ENCODE measurements around the gene TBC1D25.

GRCh38 chrX:48508400-48509244 lies 30.9 kb upstream of the TBC1D25 start, which contains the start of gene PORCN:
- TF ChIP-seq BHLHE40 (IDR thresholded peaks at IDR 0.05; ENCODE audit: borderline replicate concordance) (no peak), TARDBP (IDR thresholded peaks at IDR 0.05) (no peak), FOXM1 (IDR thresholded peaks at IDR 0.05; ENCODE audit: borderline replicate concordance) (no peak), SP1 (IDR thresholded peaks at IDR 0.05) (no peak), FOXK2 (IDR thresholded peaks at IDR 0.05) (no peak), ARNT (IDR thresholded peaks at IDR 0.05) (no peak), SUZ12 (IDR thresholded peaks at IDR 0.05) (no peak), HDGF (IDR thresholded peaks at IDR 0.05; ENCODE audit: borderline replicate concordance) (no peak), FOXA1 (IDR thresholded peaks at IDR 0.05) (no peak), ZNF384 (IDR thresholded peaks at IDR 0.05) (no peak), CTBP1 (IDR thresholded peaks at IDR 0.05; ENCODE audit: borderline replicate concordance) (no peak), LEF1 (IDR thresholded peaks at IDR 0.05; ENCODE audit: borderline replicate concordance) (no peak)
- TF ChIP-seq, protein P1, sequence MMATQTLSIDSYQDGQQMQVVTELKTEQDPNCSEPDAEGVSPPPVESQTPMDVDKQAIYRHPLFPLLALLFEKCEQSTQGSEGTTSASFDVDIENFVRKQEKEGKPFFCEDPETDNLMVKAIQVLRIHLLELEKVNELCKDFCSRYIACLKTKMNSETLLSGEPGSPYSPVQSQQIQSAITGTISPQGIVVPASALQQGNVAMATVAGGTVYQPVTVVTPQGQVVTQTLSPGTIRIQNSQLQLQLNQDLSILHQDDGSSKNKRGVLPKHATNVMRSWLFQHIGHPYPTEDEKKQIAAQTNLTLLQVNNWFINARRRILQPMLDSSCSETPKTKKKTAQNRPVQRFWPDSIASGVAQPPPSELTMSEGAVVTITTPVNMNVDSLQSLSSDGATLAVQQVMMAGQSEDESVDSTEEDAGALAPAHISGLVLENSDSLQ (IDR thresholded peaks at IDR 0.05), result no peak
